GM23338 (cell line): Measurements from ENCODE around the gene TMEM178B. TPM values are rescaled to one million over a fixed set of nuclear protein-coding genes. Genes with fewer than 3 reads are reported as not detected.

Experiments used
- ATAC-seq: fragments of 200-7000 bp; cut with Tn5 transposase; 3 replicates; pipeline ENCODE4 v1.9.1; 2020
- DNase-seq: peaks from one replicate; pipeline ENCODE4 v3.0.0-alpha.2; 2015; ENCODE audit warnings: low spot score
- H2AFZ ChIP-seq: fragments of 200-600 bp; sonication (generic); 2 replicates; pipeline ENCODE4 v1.8.0; 2016; ENCODE audit warnings: antibody characterized with exemption, mild to moderate bottlenecking, moderate library complexity
- H3F3A ChIP-seq: fragments of 200-600 bp; sonication (generic); replicated peaks from 2 replicates; pipeline ENCODE4 v1.8.0; 2017; ENCODE audit warnings: antibody characterized with exemption, mixed run types, low read depth
- H3K27ac ChIP-seq: fragments of 200-600 bp; sonication (generic); 2 replicates; pipeline ENCODE4 v1.6.1; 2016; ENCODE audit warnings: low read depth
- H3K27me3 ChIP-seq: fragments of 200-600 bp; sonication (generic); 2 replicates; pipeline ENCODE4 v1.8.0; 2016; ENCODE audit warnings: mild to moderate bottlenecking, mixed run types, moderate library complexity; ENCODE audit not compliant: insufficient read depth
- H3K36me3 ChIP-seq: fragments of 200-600 bp; sonication (generic); 2 replicates; pipeline ENCODE4 v1.8.0; 2016; ENCODE audit warnings: mild to moderate bottlenecking; ENCODE audit not compliant: insufficient read depth
- H3K4me1 ChIP-seq: fragments of 200-600 bp; sonication (generic); 2 replicates; pipeline ENCODE4 v1.8.0; 2016; ENCODE audit warnings: mild to moderate bottlenecking, moderate library complexity; ENCODE audit not compliant: insufficient read depth
- H3K4me2 ChIP-seq: fragments of 200-600 bp; sonication (generic); 2 replicates; pipeline ENCODE4 v1.7.1; 2017; ENCODE audit warnings: mixed run types
- H3K4me3 ChIP-seq: fragments of 200-600 bp; sonication (generic); 2 replicates; pipeline ENCODE4 v1.6.1; 2016; ENCODE audit warnings: mixed run types
- H3K79me2 ChIP-seq: fragments of 200-600 bp; sonication (generic); replicated peaks from 2 replicates; pipeline ENCODE4 v1.8.0; 2017; ENCODE audit warnings: mild to moderate bottlenecking; ENCODE audit not compliant: insufficient read depth
- H3K9me2 ChIP-seq: fragments of 200-600 bp; sonication (generic); 2 replicates; pipeline ENCODE4 v1.8.0; 2017; ENCODE audit not compliant: insufficient read depth
- H4K20me1 ChIP-seq: fragments of 200-600 bp; sonication (generic); replicated peaks from 2 replicates; pipeline ENCODE4 v1.8.0; 2017; ENCODE audit warnings: mild to moderate bottlenecking; ENCODE audit not compliant: insufficient read depth
- H3K27ac Mint-ChIP-seq: 2 replicates; pipeline ENCODE4 v1.8.0; 2020; ENCODE audit warnings: inconsistent platforms, mild to moderate bottlenecking, moderate library complexity, mixed read lengths
- H3K27me3 Mint-ChIP-seq: 3 replicates; pipeline ENCODE4 v1.8.0; 2022; ENCODE audit warnings: low read depth, mild to moderate bottlenecking, moderate library complexity, mixed read lengths, inconsistent platforms; ENCODE audit not compliant: insufficient read depth, poor library complexity
- H3K36me3 Mint-ChIP-seq: 3 replicates; pipeline ENCODE4 v1.8.0; 2021; ENCODE audit warnings: low read depth, mild to moderate bottlenecking, inconsistent platforms, moderate library complexity, mixed read lengths
- H3K4me1 Mint-ChIP-seq: 3 replicates; pipeline ENCODE4 v1.8.0; 2020; ENCODE audit warnings: mild to moderate bottlenecking, inconsistent platforms, mixed read lengths
- H3K4me3 Mint-ChIP-seq: 3 replicates; pipeline ENCODE4 v1.8.0; 2021; ENCODE audit warnings: moderate library complexity, mild to moderate bottlenecking, inconsistent platforms, mixed read lengths
- H3K9me3 Mint-ChIP-seq: 3 replicates; pipeline ENCODE4 v1.8.0; 2020; ENCODE audit warnings: moderate library complexity, mild to moderate bottlenecking, inconsistent platforms, mixed read lengths
- CREB1 ChIP-seq: fragments of 250-450 bp; sonication (Bioruptor Pico); IDR thresholded peaks from 2 replicates; pipeline ENCODE4 v1.5.0; 2020; ENCODE audit warnings: low read depth, mild to moderate bottlenecking, moderate library complexity
- EZH2 ChIP-seq: fragments of 200-600 bp; sonication (generic); IDR thresholded peaks from one replicate; pipeline ENCODE4 v1.8.0; 2017; ENCODE audit warnings: antibody characterized with exemption, mild to moderate bottlenecking, low read depth; ENCODE audit not compliant: unreplicated experiment
- EZH2phosphoT487 ChIP-seq: fragments of 200-600 bp; sonication (generic); IDR thresholded peaks from one replicate; pipeline ENCODE4 v1.8.1; 2018; ENCODE audit warnings: antibody characterized with exemption; ENCODE audit not compliant: unreplicated experiment
- JUNB ChIP-seq: IDR thresholded peaks from one replicate; pipeline ENCODE4 v1.6.1; 2016; ENCODE audit warnings: antibody characterized with exemption; ENCODE audit not compliant: unreplicated experiment
- NANOG ChIP-seq: IDR thresholded peaks from 2 replicates; pipeline ENCODE4 v1.6.1; 2016; ENCODE audit warnings: antibody characterized with exemption, borderline replicate concordance
- POLR2AphosphoS5 ChIP-seq: IDR thresholded peaks from 2 replicates; pipeline ENCODE4 v1.6.1; 2016; ENCODE audit warnings: antibody characterized with exemption, low read depth
- STAT1 ChIP-seq: IDR thresholded peaks from one replicate; pipeline ENCODE4 v1.6.1; 2016; ENCODE audit warnings: antibody characterized with exemption; ENCODE audit not compliant: unreplicated experiment
- ZNF114 ChIP-seq: fragments of 250-450 bp; sonication (Bioruptor Pico); IDR thresholded peaks from 2 replicates; pipeline ENCODE4 v1.5.0; 2020; ENCODE audit warnings: mild to moderate bottlenecking, moderate library complexity
- ZNF331 ChIP-seq: fragments of 250-450 bp; sonication (Bioruptor Pico); IDR thresholded peaks from 2 replicates; pipeline ENCODE4 v1.5.0; 2020; ENCODE audit warnings: low read depth, mild to moderate bottlenecking, moderate library complexity
- polyA plus RNA-seq: library from polyadenylated mRNA; unstranded; fragments of >200 nt; fragmentation: Nextera tagmentation; extraction: Ambion mirVana; gene quantifications from 2 replicates; pipeline ENCODE4 v1.2.1, GENCODE V29; 2016
- total RNA-seq: library from RNA; depleted of rRNA; stranded (reverse); fragments of >200 nt; shearing (Covaris generic); gene quantifications from 2 replicates; pipeline ENCODE4 v1.2.3, GENCODE V29; 2014
- TF ChIP-seq, protein P1 (sequence below): IDR thresholded peaks from 2 replicates; pipeline ENCODE4 v1.6.1; 2016; ENCODE audit warnings: antibody characterized with exemption
- TF ChIP-seq, protein P2 (sequence below), 2 experiments: fragments of 200-600 bp in 1 of 2; sonication (generic) in 1 of 2; conservative IDR thresholded peaks; 2 replicates each; pipeline versions ENCODE4 v1.5.1 to v1.6.1; 2016 to 2017; ENCODE audit warnings: antibody characterized with exemption in 2 of 2, low read depth in 2 of 2, mild to moderate bottlenecking in 2 of 2, moderate library complexity in 1 of 2
- TF ChIP-seq, protein P3 (sequence below): fragments of 250-450 bp; sonication (Bioruptor Pico); IDR thresholded peaks from 2 replicates; pipeline ENCODE4 v1.5.0; 2020; ENCODE audit warnings: mild to moderate bottlenecking, moderate library complexity
- TF ChIP-seq, protein P4 (sequence below): IDR thresholded peaks from one replicate; pipeline ENCODE4 v1.6.1; 2018; ENCODE audit warnings: antibody characterized with exemption; ENCODE audit not compliant: unreplicated experiment

TMEM178B gene
- total and polyA plus RNA-seq, 2 experiments from 2014 or later: 4.9 to 15.6 TPM

DNA sequence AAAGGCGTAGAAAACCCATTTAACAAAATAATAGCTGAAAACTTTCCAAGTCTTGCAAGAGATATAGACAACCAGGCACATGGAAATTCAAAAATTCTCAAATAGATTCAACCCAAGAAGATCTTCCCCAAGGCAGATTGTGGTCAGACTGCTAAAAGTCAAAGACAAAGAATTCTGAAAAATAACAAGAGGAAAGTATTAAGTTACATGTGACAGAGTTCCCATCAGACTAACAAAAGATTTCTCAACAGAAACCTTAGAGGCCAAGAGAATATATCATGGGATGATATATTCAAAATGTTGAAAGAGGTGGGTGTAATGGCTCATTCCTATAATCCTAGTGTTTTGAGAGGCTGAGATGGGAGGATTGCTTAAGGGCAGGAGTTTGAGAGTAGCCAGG lies 59.8 kb downstream of the TMEM178B start:
- H3K27ac ChIP-seq: no peak overlapping the region
- H3K4me2 ChIP-seq: no peak overlapping the region
- Mint-ChIP-seq H3K4me1 (peaks cover 7% of the 10 kb centered on the region; the same call in 2 of the 3 replicates), H3K27me3 (no peaks in the 10 kb centered on the region), H3K4me3 (no peak overlapping the region), H3K9me3 (no peaks in the 10 kb centered on the region; the same call in 2 of the 3 replicates), H3K36me3 (no peaks in the 10 kb centered on the region), H3K27ac (no peak overlapping the region)
- H2AFZ ChIP-seq: no peak overlapping the region
- no peaks in the 10 kb centered on the region for H3K27me3 ChIP-seq
- H3K9me2 ChIP-seq: 0 out of 2 replicates have a peak, but pooled peaks cover 5% of the 10 kb centered on the region
- H3K36me3 ChIP-seq: no peaks in the 10 kb centered on the region
- H4K20me1 ChIP-seq: peaks cover 6% of the 10 kb centered on the region; the same call in 1 of the 2 replicates
- ATAC-seq (no peak), DNase-seq (no peak)
- TF ChIP-seq, protein P1, sequence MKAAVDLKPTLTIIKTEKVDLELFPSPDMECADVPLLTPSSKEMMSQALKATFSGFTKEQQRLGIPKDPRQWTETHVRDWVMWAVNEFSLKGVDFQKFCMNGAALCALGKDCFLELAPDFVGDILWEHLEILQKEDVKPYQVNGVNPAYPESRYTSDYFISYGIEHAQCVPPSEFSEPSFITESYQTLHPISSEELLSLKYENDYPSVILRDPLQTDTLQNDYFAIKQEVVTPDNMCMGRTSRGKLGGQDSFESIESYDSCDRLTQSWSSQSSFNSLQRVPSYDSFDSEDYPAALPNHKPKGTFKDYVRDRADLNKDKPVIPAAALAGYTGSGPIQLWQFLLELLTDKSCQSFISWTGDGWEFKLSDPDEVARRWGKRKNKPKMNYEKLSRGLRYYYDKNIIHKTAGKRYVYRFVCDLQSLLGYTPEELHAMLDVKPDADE: no peak
- TF ChIP-seq, protein P2, sequence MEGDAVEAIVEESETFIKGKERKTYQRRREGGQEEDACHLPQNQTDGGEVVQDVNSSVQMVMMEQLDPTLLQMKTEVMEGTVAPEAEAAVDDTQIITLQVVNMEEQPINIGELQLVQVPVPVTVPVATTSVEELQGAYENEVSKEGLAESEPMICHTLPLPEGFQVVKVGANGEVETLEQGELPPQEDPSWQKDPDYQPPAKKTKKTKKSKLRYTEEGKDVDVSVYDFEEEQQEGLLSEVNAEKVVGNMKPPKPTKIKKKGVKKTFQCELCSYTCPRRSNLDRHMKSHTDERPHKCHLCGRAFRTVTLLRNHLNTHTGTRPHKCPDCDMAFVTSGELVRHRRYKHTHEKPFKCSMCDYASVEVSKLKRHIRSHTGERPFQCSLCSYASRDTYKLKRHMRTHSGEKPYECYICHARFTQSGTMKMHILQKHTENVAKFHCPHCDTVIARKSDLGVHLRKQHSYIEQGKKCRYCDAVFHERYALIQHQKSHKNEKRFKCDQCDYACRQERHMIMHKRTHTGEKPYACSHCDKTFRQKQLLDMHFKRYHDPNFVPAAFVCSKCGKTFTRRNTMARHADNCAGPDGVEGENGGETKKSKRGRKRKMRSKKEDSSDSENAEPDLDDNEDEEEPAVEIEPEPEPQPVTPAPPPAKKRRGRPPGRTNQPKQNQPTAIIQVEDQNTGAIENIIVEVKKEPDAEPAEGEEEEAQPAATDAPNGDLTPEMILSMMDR (conservative IDR thresholded peaks at IDR 0.05; ENCODE audit: low read depth in 2 of 2): no peak
- TF ChIP-seq STAT1 (no peak), CREB1 (CRISPR knock-in tag) (no peak), ZNF331 (CRISPR knock-in tag) (no peak), EZH2phosphoT487 (no peak), EZH2 (no peak), NANOG (no peak), POLR2AphosphoS5 (no peak), ZNF114 (CRISPR knock-in tag) (no peak), JUNB (no peak)
- TF ChIP-seq, protein P3, sequence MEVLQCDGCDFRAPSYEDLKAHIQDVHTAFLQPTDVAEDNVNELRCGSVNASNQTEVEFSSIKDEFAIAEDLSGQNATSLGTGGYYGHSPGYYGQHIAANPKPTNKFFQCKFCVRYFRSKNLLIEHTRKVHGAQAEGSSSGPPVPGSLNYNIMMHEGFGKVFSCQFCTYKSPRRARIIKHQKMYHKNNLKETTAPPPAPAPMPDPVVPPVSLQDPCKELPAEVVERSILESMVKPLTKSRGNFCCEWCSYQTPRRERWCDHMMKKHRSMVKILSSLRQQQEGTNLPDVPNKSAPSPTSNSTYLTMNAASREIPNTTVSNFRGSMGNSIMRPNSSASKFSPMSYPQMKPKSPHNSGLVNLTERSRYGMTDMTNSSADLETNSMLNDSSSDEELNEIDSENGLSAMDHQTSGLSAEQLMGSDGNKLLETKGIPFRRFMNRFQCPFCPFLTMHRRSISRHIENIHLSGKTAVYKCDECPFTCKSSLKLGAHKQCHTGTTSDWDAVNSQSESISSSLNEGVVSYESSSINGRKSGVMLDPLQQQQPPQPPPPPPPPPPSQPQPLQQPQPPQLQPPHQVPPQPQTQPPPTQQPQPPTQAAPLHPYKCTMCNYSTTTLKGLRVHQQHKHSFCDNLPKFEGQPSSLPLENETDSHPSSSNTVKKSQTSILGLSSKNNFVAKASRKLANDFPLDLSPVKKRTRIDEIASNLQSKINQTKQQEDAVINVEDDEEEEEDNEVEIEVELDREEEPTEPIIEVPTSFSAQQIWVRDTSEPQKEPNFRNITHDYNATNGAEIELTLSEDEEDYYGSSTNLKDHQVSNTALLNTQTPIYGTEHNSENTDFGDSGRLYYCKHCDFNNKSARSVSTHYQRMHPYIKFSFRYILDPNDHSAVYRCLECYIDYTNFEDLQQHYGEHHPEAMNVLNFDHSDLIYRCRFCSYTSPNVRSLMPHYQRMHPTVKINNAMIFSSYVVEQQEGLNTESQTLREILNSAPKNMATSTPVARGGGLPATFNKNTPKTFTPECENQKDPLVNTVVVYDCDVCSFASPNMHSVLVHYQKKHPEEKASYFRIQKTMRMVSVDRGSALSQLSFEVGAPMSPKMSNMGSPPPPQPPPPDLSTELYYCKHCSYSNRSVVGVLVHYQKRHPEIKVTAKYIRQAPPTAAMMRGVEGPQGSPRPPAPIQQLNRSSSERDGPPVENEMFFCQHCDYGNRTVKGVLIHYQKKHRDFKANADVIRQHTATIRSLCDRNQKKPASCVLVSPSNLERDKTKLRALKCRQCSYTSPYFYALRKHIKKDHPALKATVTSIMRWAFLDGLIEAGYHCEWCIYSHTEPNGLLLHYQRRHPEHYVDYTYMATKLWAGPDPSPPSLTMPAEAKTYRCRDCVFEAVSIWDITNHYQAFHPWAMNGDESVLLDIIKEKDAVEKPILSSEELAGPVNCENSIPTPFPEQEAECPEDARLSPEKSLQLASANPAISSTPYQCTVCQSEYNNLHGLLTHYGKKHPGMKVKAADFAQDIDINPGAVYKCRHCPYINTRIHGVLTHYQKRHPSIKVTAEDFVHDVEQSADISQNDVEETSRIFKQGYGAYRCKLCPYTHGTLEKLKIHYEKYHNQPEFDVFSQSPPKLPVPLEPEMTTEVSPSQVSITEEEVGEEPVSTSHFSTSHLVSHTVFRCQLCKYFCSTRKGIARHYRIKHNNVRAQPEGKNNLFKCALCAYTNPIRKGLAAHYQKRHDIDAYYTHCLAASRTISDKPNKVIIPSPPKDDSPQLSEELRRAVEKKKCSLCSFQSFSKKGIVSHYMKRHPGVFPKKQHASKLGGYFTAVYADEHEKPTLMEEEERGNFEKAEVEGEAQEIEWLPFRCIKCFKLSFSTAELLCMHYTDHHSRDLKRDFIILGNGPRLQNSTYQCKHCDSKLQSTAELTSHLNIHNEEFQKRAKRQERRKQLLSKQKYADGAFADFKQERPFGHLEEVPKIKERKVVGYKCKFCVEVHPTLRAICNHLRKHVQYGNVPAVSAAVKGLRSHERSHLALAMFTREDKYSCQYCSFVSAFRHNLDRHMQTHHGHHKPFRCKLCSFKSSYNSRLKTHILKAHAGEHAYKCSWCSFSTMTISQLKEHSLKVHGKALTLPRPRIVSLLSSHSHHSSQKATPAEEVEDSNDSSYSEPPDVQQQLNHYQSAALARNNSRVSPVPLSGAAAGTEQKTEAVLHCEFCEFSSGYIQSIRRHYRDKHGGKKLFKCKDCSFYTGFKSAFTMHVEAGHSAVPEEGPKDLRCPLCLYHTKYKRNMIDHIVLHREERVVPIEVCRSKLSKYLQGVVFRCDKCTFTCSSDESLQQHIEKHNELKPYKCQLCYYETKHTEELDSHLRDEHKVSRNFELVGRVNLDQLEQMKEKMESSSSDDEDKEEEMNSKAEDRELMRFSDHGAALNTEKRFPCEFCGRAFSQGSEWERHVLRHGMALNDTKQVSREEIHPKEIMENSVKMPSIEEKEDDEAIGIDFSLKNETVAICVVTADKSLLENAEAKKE: no peak
- TF ChIP-seq, protein P4, sequence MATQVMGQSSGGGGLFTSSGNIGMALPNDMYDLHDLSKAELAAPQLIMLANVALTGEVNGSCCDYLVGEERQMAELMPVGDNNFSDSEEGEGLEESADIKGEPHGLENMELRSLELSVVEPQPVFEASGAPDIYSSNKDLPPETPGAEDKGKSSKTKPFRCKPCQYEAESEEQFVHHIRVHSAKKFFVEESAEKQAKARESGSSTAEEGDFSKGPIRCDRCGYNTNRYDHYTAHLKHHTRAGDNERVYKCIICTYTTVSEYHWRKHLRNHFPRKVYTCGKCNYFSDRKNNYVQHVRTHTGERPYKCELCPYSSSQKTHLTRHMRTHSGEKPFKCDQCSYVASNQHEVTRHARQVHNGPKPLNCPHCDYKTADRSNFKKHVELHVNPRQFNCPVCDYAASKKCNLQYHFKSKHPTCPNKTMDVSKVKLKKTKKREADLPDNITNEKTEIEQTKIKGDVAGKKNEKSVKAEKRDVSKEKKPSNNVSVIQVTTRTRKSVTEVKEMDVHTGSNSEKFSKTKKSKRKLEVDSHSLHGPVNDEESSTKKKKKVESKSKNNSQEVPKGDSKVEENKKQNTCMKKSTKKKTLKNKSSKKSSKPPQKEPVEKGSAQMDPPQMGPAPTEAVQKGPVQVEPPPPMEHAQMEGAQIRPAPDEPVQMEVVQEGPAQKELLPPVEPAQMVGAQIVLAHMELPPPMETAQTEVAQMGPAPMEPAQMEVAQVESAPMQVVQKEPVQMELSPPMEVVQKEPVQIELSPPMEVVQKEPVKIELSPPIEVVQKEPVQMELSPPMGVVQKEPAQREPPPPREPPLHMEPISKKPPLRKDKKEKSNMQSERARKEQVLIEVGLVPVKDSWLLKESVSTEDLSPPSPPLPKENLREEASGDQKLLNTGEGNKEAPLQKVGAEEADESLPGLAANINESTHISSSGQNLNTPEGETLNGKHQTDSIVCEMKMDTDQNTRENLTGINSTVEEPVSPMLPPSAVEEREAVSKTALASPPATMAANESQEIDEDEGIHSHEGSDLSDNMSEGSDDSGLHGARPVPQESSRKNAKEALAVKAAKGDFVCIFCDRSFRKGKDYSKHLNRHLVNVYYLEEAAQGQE: no peak
- no peak overlapping the region for H3K4me3 ChIP-seq
- H3K79me2 ChIP-seq: peaks cover 18% of the 10 kb centered on the region; the same call in 1 of the 2 replicates
- H3K4me1 ChIP-seq: peaks cover 4% of the 10 kb centered on the region; the same call in 1 of the 2 replicates
- no peaks in the 10 kb centered on the region for H3F3A ChIP-seq
